Fibroblast of upper back skin (primary cell): ENCODE data around the gene BANK1.

Source experiments
- DNase-seq: peaks from one replicate; pipeline ENCODE4 v3.0.0-alpha.2; 2013

The BANK1 gene

DNA sequence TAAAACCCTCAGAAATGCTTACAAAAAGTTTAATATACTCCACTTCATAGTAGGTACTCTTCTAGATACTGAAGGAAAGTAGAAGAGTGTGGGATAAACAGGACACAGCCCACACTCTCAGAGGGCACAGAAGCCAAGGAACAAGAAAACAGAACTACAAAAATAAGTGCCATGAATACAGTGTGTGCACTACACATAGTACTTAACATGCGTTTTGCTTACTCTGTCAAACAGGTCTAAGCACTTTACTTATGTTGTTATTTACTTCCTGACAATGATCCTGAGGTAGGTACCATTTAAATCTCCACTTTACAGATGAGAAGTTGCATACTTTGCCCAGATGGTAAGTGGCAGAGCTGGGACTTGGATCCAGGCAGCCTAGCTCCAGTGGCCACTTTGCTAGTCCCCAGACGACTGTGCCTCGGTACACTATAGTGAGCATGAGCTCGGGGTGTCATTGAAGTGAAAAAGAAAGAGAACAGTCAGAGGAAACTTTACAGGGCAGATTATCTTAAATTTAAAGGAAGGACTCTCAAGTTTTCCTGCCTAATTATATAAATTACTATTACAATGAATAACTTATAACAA lies 120.3 kb downstream of the BANK1 start:
- DNase-seq = no peak

DNA sequence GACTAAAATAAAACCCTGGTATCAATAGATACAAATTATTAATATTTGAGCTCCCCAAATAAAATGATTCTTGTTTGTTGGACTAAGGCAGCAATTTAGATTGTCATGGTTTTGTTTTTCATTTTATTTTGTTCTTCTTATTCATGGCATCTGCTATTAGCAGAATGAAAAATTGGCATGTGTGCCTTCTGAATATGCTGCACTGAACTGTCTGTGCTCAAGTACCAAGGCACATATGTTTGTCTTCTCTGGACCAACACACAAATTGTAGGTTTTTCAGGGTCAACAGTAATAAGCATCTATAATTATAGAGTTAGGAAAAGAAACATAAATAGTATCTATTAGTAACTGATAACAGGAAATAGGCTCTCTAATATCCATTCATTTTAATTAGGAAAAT lies 121.1 kb downstream of the BANK1 start:
- no peak for DNase-seq

DNA sequence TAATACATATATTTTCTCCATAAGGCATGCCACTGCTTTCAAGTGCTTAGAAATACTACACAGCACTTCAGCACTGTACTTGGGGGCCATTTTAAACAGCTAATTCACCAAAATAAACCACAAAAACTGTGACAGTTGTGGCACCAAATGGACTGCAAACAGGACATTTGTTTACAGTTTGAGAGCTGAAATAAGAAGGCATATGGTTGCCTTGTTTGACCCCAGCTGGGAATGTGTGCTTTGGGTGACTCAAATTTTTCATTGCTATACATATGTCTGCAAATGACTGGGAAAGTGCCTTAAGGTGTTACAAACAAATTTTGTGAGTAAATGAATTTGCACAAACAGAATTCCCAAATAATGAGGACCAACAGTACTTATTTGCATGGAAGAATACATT lies 124.2 kb downstream of the BANK1 start:
- DNase-seq = no peak

DNA sequence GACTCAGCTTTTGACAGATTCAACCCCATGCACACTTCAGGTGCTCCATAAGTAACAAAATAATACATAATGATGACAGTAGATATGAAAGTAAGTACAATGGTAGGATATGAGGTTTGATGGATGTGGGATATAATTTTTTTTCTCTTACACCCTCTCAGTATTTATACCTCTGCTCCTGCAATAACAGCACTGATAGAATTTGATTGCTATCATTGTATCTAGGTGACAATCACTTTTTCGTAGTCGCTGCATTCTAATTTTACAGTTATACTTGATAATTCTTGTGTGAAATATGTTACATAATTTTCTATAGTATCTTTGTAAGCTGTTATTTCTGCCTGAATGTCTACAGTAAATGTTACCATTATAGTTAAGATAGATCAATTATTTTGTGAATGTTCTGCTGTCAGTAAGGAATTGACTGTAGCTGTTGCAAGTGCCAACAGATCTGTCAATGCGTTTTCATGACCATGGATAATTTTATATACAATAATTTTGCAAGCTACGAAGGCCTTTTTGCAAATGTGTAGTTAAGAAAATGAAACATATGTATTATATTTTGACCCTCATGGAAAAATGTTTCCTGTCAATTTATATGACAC lies 128.9 kb downstream of the BANK1 start:
- no peak for DNase-seq

DNA sequence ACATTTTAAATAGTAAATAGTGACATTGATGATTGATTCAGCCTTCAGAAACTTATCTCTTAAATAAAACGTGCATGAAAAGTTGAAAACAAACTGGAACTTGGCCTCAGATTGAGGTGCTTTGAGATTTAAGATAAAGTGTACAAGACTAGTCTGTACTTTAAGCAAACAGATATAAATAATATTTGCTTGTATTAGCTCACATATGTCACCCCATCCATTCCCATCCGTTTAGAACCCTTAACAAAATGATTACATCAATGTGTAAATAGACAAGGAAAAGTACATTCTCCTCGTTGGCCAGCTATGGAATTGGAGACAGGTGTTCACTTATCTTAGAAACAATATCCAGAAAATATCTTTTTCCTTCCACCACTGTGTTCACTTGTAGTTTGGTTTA lies 130.8 kb downstream of the BANK1 start:
- DNase-seq = no peak

DNA sequence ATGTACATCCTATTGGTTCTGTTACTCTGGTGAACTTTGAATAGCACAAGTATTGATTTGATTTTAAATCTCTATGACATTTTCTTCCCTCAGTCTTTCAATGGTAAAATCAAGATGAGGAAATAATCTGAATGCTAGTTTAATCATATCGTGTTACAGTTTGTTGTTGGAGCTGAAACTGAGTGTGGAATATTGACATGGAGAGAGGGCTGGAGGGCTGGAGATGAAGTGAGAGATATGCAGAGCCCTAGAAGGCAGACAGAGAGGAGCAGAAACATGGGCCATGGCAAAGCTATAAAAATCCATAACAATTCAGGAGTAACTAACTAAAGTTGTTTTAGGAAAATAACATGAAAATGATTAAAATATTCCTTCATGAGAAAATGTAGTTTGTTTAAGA lies 141.1 kb downstream of the BANK1 start:
- DNase-seq = no peak

DNA sequence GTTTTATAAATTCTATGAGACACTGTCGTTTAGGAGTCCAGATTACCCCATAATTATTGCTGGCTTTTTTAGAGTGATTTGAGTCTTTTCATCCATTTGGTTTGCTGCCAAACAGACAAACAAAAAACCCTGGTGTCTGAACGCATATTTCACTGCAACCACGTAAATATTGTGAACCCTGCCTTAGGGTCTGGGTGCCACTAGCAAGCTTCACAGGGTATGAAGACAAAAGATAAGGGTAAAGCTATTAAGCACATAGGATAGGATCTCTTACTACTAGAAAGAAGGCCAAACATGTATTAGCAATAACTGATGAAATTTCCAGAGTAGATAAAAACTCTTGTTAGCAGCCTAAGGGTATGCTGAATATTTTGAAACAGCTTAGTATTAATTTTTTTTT lies 143.3 kb downstream of the BANK1 start:
- no peak for DNase-seq

DNA sequence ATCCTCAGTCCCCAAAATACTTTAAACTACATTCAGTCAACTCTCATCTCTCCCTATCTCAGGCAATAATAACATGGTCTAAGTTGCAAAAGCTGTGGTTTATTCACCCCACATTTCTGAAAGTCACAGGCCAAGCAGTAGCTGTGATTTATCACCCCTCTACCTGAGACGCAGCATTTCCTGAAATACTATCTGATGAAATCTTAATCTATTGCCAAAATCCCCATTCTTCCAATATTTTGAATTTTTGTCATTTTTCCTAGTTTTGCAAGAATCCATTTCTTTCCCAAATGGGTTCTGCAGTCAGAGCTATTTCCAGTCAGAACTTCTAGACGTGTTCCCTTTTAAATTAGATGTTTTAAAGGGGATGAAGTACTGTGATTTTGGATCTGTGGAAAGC lies 148.3 kb downstream of the BANK1 start:
- DNase-seq = peak; percentile 58

DNA sequence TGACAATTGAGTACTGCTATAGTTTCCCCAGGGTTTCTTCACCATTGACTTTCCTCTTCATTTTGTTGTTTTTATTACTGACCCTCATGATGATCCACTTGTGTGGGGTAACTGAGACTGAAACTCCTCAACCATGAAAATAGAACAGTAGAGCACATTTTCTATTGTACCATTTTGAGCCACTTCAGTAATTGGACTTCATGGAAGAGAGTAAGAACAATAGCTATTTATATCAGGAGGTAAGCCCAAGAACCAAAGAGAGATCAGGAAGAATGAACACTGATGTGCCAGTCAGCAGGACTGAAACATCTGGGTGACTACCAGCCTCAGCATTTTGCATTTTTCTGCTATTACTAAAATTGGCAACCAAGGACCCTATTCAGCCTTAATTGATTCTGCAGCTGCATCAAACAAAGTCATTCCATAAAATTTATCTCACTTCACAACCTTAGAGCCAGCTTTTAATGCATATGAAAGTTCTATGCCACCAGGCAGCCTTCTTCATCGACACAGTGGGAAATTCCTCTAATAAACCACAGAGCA lies 151.4 kb downstream of the BANK1 start:
- no peak for DNase-seq

DNA sequence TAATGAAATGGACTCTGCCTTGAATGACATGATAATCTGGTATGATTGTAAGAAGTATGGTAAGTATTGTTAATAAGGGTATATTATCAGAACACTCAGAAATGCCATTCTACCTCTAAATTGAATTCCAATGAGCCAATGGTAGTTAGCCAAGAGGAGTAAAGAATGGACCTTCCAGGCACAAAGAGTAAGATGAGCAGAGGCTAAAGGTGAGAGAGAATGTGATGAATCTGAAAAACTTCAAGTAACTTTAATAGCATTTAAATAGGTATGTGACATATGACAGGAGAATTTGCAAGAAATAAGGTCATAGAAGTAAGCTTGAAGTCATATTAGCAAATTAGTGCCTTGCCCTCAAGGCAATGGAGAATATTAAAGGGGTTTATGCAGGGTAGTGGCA lies 152.4 kb downstream of the BANK1 start:
- DNase-seq = no peak

DNA sequence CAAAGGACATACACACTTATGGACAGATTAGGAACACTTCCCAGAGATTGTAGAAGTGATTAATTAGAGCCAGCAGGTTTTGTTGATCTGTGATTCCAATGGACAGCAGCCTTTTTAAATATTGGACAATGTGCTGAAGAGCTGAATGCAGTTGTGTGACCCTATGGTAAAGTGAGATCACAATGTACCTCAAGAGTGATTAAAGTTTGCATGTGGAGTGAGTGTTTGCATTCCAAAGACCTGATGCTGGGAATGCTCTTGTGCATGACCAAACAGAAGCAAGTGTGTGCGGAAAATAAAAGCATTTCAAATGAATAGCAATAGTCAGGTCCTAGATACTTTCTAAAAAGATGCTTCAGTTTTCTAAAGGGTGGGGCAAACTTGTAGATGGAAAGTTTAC lies 154.1 kb downstream of the BANK1 start:
- DNase-seq = peak; percentile 47

DNA sequence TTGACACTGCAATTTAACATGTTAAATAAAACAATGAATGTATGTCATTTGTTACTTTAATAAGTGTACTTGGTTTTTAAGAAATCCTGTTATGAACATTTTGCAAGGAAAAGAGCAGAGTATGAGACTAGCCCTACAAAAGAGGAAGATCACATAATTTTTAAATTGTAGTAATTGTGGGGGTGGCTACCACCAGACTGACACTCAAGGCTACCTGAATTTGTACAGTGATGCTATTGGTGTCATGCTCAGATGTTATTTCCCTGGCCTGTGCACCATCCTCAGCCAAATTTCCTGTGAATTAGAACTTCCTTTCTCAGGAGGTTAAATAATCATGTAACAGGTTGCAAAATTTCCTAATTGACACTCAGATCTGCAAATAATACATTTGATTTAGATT lies 157.5 kb downstream of the BANK1 start:
- no peak for DNase-seq

DNA sequence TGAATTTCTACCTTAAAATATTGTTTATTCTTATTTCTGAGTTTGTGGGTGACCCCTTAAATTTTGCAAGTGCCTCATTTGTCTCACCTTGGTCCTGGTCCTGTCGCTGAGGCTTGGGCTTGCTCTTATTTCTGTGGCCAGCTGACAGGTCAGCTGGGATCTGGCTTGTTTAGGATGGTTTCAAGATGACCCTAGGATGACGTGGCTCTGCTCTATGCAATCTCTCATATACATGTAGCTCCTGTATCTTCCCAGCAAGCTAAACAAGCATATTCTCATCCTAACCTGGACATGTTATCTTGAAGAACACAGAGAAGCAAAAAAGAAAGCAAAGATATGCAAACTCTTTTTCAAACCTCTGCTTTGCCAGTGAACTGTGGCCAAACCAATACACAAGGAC lies 158.4 kb downstream of the BANK1 start:
- DNase-seq = no peak

DNA sequence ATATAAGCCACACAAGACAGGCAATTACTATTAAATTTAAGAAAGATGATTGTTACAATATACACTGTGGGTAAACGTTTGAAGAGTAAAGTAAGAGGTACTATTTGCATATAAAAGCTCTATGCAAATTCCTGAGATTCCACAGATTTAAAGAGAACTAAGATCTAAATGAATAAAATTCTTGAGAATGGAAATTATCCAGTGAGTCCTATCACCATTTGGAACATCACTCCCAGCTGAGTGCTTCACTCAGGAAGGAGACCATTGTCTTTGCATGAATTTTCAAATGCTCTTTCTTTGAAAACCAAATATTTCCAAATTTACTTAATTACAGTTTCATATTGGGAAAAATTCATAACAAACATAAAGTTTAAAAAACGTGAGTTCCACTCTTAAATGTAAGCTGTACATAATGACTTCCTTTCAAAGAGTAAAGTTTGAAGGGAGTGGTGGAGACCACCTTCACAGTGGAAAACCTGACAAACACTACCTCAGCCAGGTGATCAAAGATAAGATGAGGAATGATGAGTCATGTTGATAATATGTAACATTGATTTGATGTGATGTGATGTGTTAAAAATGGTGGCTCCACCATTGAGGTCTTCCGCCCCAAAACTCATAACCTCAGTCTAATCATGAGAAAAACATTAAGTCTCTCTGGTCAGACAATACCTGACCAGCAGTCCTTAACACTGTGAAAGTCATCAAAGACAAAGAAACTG lies 159.9 kb downstream of the BANK1 start:
- DNase-seq = no peak

DNA sequence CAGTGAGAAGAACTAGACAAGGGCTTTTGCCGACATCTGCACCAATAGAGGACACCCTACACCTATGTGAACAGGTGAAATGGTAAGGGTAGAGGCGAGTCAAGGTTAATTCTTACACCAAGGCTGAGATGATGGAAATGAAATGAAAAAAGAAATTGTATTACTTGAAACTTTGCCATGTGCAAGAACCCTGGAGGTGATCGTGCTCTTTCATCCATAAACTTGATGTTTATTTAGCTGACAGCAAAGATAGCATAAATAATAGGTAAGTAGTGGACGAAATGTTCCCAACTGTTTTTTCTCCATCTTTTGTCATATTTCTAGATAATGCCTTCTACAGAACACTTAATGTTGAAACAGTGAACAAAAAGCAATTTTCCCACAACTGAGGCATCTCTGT lies 162.5 kb downstream of the BANK1 start:
- no peak for DNase-seq

DNA sequence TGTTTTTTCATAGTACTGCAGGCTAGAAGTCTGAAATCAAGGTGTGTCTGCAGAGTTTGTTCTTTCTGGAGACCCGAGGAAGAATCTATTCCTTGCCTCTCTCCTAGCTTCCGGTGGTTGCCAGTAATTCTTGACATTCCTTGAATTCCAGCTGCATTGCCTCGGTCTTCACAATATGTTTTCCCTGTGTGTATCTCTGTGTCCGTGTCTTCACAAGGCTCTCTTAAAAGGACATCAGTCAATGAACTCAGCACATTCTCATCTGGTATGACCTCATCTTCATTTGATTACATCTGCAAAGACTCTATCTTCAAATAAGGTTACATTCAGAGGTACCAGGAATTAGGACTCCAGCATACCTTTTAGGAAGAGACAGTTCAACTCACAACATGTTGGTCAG lies 163.4 kb downstream of the BANK1 start:
- DNase-seq = peak; percentile 87

DNA sequence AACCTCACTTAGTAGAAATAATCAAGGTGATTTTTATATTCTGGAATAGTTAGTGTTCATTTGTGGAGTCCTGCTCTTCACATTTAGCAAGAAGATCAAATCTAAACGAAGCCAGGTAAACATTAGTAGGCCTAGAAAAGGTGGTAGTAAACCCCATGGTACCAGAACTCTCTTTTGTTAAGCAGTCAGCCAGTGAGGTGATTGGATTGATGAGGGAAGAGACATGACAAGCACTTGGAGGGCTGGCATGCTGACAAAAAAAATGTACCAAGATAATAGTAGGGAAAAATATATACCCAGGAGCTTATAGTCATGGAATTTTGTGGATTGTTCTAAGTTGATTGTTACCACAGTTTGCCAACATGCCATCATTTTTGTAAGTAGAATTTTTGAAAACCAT lies 163.8 kb downstream of the BANK1 start:
- DNase-seq = peak; percentile 45

DNA sequence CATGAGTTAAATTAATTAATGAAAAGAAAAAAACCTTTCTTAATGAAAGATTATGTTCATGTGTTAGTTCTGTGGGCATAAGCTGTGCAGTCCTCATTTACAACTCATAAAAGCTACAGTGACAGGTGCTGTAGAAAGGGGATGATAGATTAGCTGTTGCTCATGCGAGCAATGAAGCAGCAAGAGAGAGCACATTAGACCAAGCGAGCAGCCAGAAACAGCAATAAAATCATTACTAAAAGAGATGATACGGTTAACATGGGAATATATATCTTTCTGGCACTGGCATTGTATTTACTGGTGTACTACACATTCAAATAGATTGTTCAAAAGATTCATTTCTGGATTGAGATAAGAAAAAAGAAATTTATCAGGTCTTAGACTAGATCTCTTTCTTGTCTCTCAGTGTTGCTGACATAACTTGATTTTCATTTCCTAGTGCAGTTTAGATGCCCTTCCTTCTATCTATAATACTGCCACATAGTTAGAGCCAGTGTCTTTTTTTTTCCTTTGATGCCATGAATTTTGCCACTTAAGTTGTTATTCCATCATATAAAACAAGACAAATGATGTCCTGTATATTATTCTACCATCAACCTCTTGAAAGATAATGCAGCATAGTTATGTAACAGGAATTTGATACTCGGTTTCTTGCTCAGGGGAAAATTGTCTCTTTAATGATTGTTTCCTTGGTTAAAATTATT lies 164.6 kb downstream of the BANK1 start:
- peak; percentile 13 for DNase-seq

DNA sequence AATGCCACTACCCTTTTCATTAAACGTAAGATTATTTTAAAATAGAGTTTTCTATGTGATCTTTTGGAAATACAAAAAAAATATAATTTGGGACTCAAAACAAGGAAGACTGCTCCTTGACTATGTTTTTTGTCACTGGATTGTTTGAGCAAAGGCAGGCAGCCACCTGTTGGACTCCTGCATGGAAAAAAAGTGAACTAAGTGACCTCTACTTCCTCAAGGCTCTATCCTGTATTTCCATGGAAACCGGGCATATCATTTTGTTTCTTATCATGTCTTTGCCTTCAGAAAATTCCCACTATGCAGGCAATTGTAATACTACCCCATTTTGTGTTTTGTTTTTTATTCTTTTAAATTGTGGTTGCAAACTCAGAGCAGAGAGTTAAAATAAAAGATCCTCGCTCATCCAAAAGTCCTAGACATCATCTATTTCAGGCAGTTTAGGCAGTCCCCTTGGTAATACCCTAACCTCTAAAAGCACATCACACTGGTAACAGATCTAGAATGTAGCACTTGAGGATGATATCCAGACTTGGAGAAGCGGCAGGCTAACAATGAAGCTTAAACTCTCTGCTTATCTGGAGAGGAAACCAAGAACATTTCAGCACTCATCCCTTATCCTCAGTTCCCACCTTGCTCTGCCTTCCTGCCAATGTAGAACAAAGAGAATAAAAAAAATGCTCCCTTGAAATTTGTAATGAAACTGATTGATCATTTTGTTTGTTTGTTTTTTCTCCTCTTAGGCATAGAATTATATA lies 165.7 kb downstream of the BANK1 start:
- DNase-seq = no peak

DNA sequence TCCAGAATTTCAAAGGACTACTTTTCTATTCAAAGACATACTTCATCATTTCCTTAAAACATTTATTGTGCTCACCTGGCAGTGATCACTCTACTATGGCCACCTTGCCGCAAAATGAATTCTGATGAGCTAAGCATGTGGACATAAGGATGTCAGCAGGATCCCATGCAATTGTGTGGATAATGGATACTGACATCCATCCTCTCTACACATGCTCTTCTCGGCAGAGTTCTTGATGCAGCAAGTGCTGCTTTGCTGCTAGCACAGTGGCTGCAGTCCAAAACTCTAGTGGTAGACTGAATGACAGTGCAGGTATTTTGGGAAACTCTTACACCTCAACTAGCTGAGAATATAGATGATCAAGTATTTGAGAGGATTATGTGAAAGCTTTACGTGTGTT lies 168.0 kb downstream of the BANK1 start:
- no peak for DNase-seq

DNA sequence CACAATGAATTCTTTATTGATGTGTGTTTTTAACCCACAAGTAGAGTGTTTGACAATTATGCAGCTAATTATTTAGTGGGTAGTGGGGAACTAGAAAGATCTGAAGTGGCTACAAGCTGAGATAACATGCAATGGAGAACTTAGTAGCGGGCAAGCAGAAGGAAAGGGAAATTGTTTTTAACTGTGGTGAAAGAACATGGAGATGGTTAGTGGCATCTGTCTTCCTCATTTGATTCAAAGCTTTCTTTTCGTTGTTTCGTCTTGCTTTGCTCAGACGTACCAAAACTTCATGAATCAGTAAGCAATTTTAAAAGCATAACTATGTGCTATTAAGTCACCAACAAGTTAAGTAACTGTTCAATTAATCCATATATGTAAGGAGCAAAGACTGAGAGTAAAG lies 169.9 kb downstream of the BANK1 start:
- no peak for DNase-seq

DNA sequence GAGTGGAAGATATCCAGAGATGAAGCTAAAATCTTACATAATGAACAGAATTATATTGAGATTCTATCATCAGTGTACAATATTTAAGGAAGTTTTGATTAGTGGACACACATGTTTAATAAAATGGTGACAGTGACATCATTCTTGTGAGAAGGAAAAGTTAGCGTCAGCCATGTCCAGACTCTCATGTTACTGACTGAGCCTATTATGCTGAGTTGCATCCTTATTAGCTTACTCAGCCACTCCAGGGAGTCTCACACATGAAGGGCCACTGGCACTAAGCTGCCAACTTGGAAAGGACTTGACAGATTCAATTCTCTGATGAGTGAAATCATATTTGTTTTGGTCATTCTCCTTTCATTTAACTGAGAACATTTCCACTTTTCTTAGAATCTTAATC lies 170.6 kb downstream of the BANK1 start:
- DNase-seq = peak; percentile 51
